Esophagus muscularis mucosa (tissue), 4 donors: ENCODE data around the gene CALML4.

ENCODE experiments used
- CTCF ChIP-seq, 3 experiments: fragments of 200-600 bp in 2 of 3; fragments of 450-650 bp in 1 of 3; sonication (generic) in 2 of 3; IDR thresholded peaks; one replicate each; pipeline ENCODE4 v1.5.1; 2017 to 2019; ENCODE audit warnings: antibody characterized with exemption in 3 of 3, mild to moderate bottlenecking in 2 of 3, moderate library complexity in 1 of 3
- EP300 ChIP-seq: sonication (generic); formaldehyde crosslinking; IDR thresholded peaks from one replicate; pipeline ENCODE4 v1.6.1; 2017; ENCODE audit warnings: antibody characterized with exemption
- POLR2A ChIP-seq: fragments of 450-650 bp; IDR thresholded peaks from one replicate; pipeline ENCODE4 v1.6.1; 2017; ENCODE audit warnings: antibody characterized with exemption, moderate library complexity, mild to moderate bottlenecking, low read depth
- POLR2AphosphoS5 ChIP-seq, 2 donors: sonication (generic); formaldehyde crosslinking; IDR thresholded peaks; one replicate each; pipeline ENCODE4 v1.6.1; 2017; ENCODE audit warnings: antibody characterized with exemption in 2 of 2

- no peak for TF ChIP-seq CTCF (IDR thresholded peaks at IDR 0.05)
- TF ChIP-seq EP300 = no peak
- no peak for TF ChIP-seq POLR2A
- TF ChIP-seq POLR2AphosphoS5 (IDR thresholded peaks at IDR 0.05) = no peak
Measured at GRCh38 chr15:68176601-68177000, 28.5 kb downstream of the CALML4 start.
